ENCODE measurements around the gene MCAT. TPM values are rescaled to one million over a fixed set of nuclear protein-coding genes. Genes with fewer than 3 reads are reported as not detected.

MCAT gene
- total RNA-seq, 1 donor: 21.4 TPM

DNA sequence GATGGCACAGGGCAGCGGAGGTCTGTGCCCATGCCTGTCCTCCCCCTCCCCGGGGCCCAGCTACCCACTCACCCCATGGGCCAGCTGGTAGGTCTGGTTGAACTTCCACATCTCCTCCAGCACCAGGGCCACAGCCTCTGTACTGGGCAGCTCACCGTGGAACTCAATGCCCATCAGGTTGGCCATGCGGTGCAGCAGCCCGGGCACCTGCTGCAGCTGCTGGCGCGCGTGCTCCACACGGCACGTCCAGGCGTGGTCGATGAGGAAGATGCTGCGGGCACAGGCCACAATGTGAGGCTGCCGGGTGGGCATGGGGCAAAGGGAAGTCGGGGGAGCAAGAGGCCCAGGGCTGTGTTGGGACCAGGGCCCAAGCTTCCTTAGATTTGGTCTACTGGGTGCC lies 37.5 kb upstream of the MCAT start:
- H3K4me2 ChIP-seq (ENCODE audit: insufficient read depth, low read length): no peak overlapping the region
- no peak overlapping the region for H2AFZ ChIP-seq (ENCODE audit: low read length)
- no peaks in the 10 kb centered on the region for H3K27me3 ChIP-seq (ENCODE audit: insufficient read depth, low read length)
- H3K36me3 ChIP-seq (ENCODE audit: insufficient read depth, low read length): peaks cover 12% of the 10 kb centered on the region
- H3K79me2 ChIP-seq (ENCODE audit: insufficient read depth, low read length): peaks cover 9% of the 10 kb centered on the region
- H3K27ac ChIP-seq (ENCODE audit: low read depth, low read length): no peak overlapping the region
- DNase-seq (ENCODE audit: insufficient read length, low spot score, missing footprints): peak; percentile 52
- TF ChIP-seq, protein P1, sequence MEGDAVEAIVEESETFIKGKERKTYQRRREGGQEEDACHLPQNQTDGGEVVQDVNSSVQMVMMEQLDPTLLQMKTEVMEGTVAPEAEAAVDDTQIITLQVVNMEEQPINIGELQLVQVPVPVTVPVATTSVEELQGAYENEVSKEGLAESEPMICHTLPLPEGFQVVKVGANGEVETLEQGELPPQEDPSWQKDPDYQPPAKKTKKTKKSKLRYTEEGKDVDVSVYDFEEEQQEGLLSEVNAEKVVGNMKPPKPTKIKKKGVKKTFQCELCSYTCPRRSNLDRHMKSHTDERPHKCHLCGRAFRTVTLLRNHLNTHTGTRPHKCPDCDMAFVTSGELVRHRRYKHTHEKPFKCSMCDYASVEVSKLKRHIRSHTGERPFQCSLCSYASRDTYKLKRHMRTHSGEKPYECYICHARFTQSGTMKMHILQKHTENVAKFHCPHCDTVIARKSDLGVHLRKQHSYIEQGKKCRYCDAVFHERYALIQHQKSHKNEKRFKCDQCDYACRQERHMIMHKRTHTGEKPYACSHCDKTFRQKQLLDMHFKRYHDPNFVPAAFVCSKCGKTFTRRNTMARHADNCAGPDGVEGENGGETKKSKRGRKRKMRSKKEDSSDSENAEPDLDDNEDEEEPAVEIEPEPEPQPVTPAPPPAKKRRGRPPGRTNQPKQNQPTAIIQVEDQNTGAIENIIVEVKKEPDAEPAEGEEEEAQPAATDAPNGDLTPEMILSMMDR (IDR thresholded peaks at IDR 0.05; ENCODE audit: extremely low read depth, low read depth, low read length): no peak
- no peak overlapping the region for H3K4me3 ChIP-seq (ENCODE audit: insufficient read depth, low read length)
- H3K9me3 ChIP-seq (ENCODE audit: low read depth, low read length): no peaks in the 10 kb centered on the region
- peaks cover 2% of the 10 kb centered on the region for H4K20me1 ChIP-seq (ENCODE audit: insufficient read depth, low read length)
- H3K4me1 ChIP-seq (ENCODE audit: insufficient read depth, low read length): peaks cover 3% of the 10 kb centered on the region

DNA sequence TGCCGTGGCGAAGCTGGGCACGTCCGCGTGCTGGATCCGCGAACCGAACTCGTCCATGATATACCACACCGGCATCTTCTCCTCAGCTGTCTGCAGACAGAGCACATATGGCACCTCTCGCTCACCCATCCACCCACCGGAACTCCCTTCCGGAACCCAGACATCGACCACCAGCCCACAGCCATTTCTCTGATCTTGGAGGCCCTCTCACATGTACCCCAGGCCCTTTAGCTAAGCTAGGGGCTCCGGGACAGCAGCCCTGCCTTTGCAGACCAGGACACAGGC lies 36.7 kb upstream of the MCAT start:
- Histone ChIP-seq H3K27ac (ENCODE audit: low read depth, low read length) (no peak overlapping the region), H2AFZ (ENCODE audit: low read length) (no peak overlapping the region), H3K9me3 (ENCODE audit: low read depth, low read length) (no peaks in the 10 kb centered on the region), H3K4me1 (ENCODE audit: insufficient read depth, low read length) (no peaks in the 10 kb centered on the region), H3K79me2 (ENCODE audit: insufficient read depth, low read length) (peaks cover 5% of the 10 kb centered on the region), H3K36me3 (ENCODE audit: insufficient read depth, low read length) (peaks cover 12% of the 10 kb centered on the region), H3K4me3 (ENCODE audit: insufficient read depth, low read length) (no peak overlapping the region), H3K4me2 (ENCODE audit: insufficient read depth, low read length) (no peak overlapping the region), H4K20me1 (ENCODE audit: insufficient read depth, low read length) (no peaks in the 10 kb centered on the region), H3K27me3 (ENCODE audit: insufficient read depth, low read length) (no peaks in the 10 kb centered on the region)
- no peak for DNase-seq (ENCODE audit: insufficient read length, low spot score, missing footprints)
- TF ChIP-seq, protein P1 (IDR thresholded peaks at IDR 0.05; ENCODE audit: extremely low read depth, low read depth, low read length): no peak

DNA sequence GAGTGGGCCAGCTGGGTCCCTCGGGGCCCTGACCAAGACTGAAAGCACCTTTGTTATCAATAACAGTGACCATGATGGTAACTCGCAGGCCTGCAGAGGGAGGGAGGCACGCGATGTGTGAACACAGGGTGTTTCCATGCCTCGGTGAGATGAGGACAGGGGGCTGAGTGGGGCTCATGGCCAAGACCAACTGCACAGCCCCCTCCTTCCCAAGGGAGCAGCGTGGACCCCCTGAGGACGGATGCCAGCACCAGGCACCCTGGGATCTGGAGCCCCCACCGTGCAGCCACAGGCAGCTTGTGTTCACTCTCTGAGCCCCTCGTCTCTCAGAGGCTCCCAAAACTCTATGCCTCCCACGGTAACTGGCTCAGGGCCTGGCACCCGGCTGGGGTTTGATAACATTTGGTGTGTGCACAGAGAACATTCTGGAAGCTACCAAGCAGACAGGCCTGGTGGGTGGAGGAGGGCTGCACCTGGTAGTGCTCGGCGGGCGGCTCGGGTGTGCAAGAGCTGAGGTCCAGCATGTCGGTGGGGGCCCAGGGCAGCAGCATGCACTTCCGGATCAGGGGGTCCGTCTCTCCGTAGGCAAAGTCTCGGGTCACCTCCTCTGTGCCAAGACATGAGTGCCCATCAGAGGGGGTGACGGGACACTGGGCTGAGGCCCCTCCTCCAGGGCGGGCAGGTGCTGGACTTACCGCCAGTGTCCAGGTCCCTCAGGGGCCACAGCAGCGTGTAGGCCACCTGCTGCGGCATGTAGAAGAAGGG lies 36.1 kb upstream of the MCAT start:
- no peak overlapping the region for H3K4me3 ChIP-seq (ENCODE audit: insufficient read depth, low read length)
- no peaks in the 10 kb centered on the region for H3K9me3 ChIP-seq (ENCODE audit: low read depth, low read length)
- peaks cover 5% of the 10 kb centered on the region for H3K79me2 ChIP-seq (ENCODE audit: insufficient read depth, low read length)
- H3K36me3 ChIP-seq (ENCODE audit: insufficient read depth, low read length): peaks cover 12% of the 10 kb centered on the region
- H3K27me3 ChIP-seq (ENCODE audit: insufficient read depth, low read length): no peaks in the 10 kb centered on the region
- no peak overlapping the region for H3K4me2 ChIP-seq (ENCODE audit: insufficient read depth, low read length)
- H4K20me1 ChIP-seq (ENCODE audit: insufficient read depth, low read length): no peaks in the 10 kb centered on the region
- no peak overlapping the region for H2AFZ ChIP-seq (ENCODE audit: low read length)
- no peaks in the 10 kb centered on the region for H3K4me1 ChIP-seq (ENCODE audit: insufficient read depth, low read length)
- DNase-seq (ENCODE audit: insufficient read length, low spot score, missing footprints): peak; percentile 63
- TF ChIP-seq, protein P1 (IDR thresholded peaks at IDR 0.05; ENCODE audit: extremely low read depth, low read depth, low read length): no peak
- H3K27ac ChIP-seq (ENCODE audit: low read depth, low read length): no peak overlapping the region

DNA sequence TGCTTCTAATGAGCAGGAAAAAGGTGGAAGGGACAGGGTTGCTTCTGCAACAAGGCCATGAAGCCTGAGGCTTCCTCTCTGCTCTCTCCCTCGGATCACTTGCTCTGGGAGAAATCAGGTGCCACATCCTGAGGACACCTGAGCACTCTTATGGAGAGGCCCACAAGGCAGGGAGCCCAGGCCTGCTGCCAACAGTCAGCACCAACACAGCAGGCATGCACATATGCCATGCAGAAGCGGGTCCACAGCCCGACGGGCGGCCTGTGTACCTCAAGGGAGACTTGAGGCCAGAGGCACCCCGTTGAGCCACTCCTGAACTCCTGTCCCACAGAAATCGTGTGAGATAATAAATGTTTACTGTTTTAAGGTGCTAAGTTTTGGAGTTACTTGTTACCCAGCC lies 34.3 kb upstream of the MCAT start:
- no peak overlapping the region for H2AFZ ChIP-seq (ENCODE audit: low read length)
- peaks cover 25% of the 10 kb centered on the region for H3K36me3 ChIP-seq (ENCODE audit: insufficient read depth, low read length)
- H3K27me3 ChIP-seq (ENCODE audit: insufficient read depth, low read length): no peaks in the 10 kb centered on the region
- H3K4me3 ChIP-seq (ENCODE audit: insufficient read depth, low read length): no peak overlapping the region
- DNase-seq (ENCODE audit: insufficient read length, low spot score, missing footprints): peak; percentile 52
- no peaks in the 10 kb centered on the region for H3K4me1 ChIP-seq (ENCODE audit: insufficient read depth, low read length)
- no peaks in the 10 kb centered on the region for H3K9me3 ChIP-seq (ENCODE audit: low read depth, low read length)
- TF ChIP-seq, protein P1 (IDR thresholded peaks at IDR 0.05; ENCODE audit: extremely low read depth, low read depth, low read length): no peak
- H3K79me2 ChIP-seq (ENCODE audit: insufficient read depth, low read length): no peaks in the 10 kb centered on the region
- H3K4me2 ChIP-seq (ENCODE audit: insufficient read depth, low read length): no peak overlapping the region
- no peak overlapping the region for H3K27ac ChIP-seq (ENCODE audit: low read depth, low read length)
- H4K20me1 ChIP-seq (ENCODE audit: insufficient read depth, low read length): no peaks in the 10 kb centered on the region
